Activated B cell treated with CpG ODN at 0.5 μM for 24 hours (primary cell): ENCODE data around the gene AKAP13. TPM values are rescaled to one million over a fixed set of nuclear protein-coding genes. Genes with fewer than 3 reads are reported as not detected.

ENCODE experiments used
- ATAC-seq: fragments of 200-7000 bp; cut with Tn5 transposase; one replicate; pipeline ENCODE4 v1.10.0; 2021; ENCODE audit warnings: low read depth, mild to moderate bottlenecking, moderate library complexity
- CTCF ChIA-PET: fragments of 350-600 bp; sonication (Branson Sonifier 250); formaldehyde crosslinking; loops from one replicate; lab custom pipeline; 2021; ENCODE audit warnings: antibody characterized with exemption; lab: Charles Lee
- POLR2A ChIA-PET: fragments of 350-600 bp; sonication (Branson Sonifier 250); formaldehyde crosslinking; loops from one replicate; lab custom pipeline; 2021; ENCODE audit warnings: antibody characterized with exemption; lab: Charles Lee
- DNase-seq: peaks from one replicate; pipeline ENCODE4 v3.0.0; 2022
- H3K27ac Mint-ChIP-seq: one replicate; pipeline ENCODE4 v1.8.0; 2020; ENCODE audit warnings: mixed read lengths
- H3K27me3 Mint-ChIP-seq: one replicate; pipeline ENCODE4 v1.8.0; 2021; ENCODE audit warnings: mixed read lengths
- H3K36me3 Mint-ChIP-seq: one replicate; pipeline ENCODE4 v1.8.0; 2021; ENCODE audit warnings: low read depth, mixed read lengths
- H3K4me1 Mint-ChIP-seq: one replicate; pipeline ENCODE4 v1.8.0; 2021; ENCODE audit warnings: mixed read lengths
- H3K4me3 Mint-ChIP-seq: one replicate; pipeline ENCODE4 v1.8.0; 2020; ENCODE audit warnings: mild to moderate bottlenecking, mixed read lengths
- H3K9me3 Mint-ChIP-seq: one replicate; pipeline ENCODE4 v1.8.0; 2020; ENCODE audit warnings: mixed read lengths
- CTCF ChIP-seq: fragments of 200-600 bp; IDR thresholded peaks from one replicate; pipeline ENCODE4 v1.8.0; 2022; ENCODE audit warnings: antibody characterized with exemption, mild to moderate bottlenecking
- intact Hi-C: fragments of 100-400 bp; cut with micrococcal nuclease; formaldehyde crosslinking; loops from one replicate; pipeline ENCODE4 v1.15.1; 2024
- total RNA-seq: library from RNA; stranded (reverse); gene quantifications from 2 replicates; pipeline ENCODE4 v1.2.3, GENCODE V29; 2022

AKAP13 gene
- total RNA-seq, 1 donor from 2014 or later = 290 TPM

- no peaks in the 10 kb centered on the region for H3K27me3 Mint-ChIP-seq
- no peaks in the 10 kb centered on the region for H3K9me3 Mint-ChIP-seq
- DNase-seq (no peak), ATAC-seq (no peak)
- TF ChIP-seq CTCF = no peak
- intact Hi-C loops = no loop called here
- ChIA-PET CTCF (interaction anchor here (1.6 kb wide), 1 partner anchor 14 kb away, joined by 5 read pairs; no protein-coding TSS in a partner anchor), POLR2A (no interaction called here)
- H3K4me1 Mint-ChIP-seq = peaks cover 74% of the 10 kb centered on the region
- no peak overlapping the region for H3K27ac Mint-ChIP-seq
- no peak overlapping the region for H3K4me3 Mint-ChIP-seq
- H3K36me3 Mint-ChIP-seq = peaks cover 21% of the 10 kb centered on the region
These were observed 116.8 kb downstream of the AKAP13 start for GRCh38 chr15:85497172-85497569.

GRCh38 chr15:85498471-85498870 is 118.1 kb downstream of the AKAP13 start:
- no peak for DNase-seq
- ChIA-PET CTCF (interaction anchor here (1.6 kb wide), 1 partner anchor 15 kb away, joined by 5 read pairs; no protein-coding TSS in a partner anchor), POLR2A (no interaction called here)
- H3K4me3 Mint-ChIP-seq = no peak overlapping the region
- intact Hi-C loops = no loop called here
- ATAC-seq = no peak
- H3K36me3 Mint-ChIP-seq = peaks cover 21% of the 10 kb centered on the region
- no peak for TF ChIP-seq CTCF
- no peaks in the 10 kb centered on the region for H3K9me3 Mint-ChIP-seq
- H3K4me1 Mint-ChIP-seq = peaks cover 70% of the 10 kb centered on the region
- H3K27ac Mint-ChIP-seq = no peak overlapping the region
- H3K27me3 Mint-ChIP-seq = no peaks in the 10 kb centered on the region

- Mint-ChIP-seq H3K36me3 (peaks cover 20% of the 10 kb centered on the region), H3K4me1 (peaks cover 69% of the 10 kb centered on the region), H3K27ac (no peak overlapping the region), H3K9me3 (no peaks in the 10 kb centered on the region), H3K4me3 (no peak overlapping the region), H3K27me3 (no peaks in the 10 kb centered on the region)
- intact Hi-C loops = no loop called here
- ChIA-PET POLR2A (no interaction called here), CTCF (interaction anchor here (1.1 kb wide), 1 partner anchor 203 kb away, joined by 7 read pairs; no protein-coding TSS in a partner anchor)
- no peak for TF ChIP-seq CTCF
- ATAC-seq = no peak
- DNase-seq = no peak
These were observed 119.0 kb downstream of the AKAP13 start for GRCh38 chr15:85499371-85499887.

- peaks cover 17% of the 10 kb centered on the region for H3K36me3 Mint-ChIP-seq
- H3K4me1 Mint-ChIP-seq = peaks cover 69% of the 10 kb centered on the region
- H3K9me3 Mint-ChIP-seq = no peaks in the 10 kb centered on the region
- intact Hi-C loops = no loop called here
- H3K4me3 Mint-ChIP-seq = no peak overlapping the region
- no peak for TF ChIP-seq CTCF
- ATAC-seq (no peak), DNase-seq (no peak)
- POLR2A ChIA-PET = no interaction called here
- no peaks in the 10 kb centered on the region for H3K27me3 Mint-ChIP-seq
- CTCF ChIA-PET = interaction anchor here (1.1 kb wide), 1 partner anchor 204 kb away, joined by 7 read pairs; no protein-coding TSS in a partner anchor
- peak overlapping the region; percentile 16 for H3K27ac Mint-ChIP-seq
These were observed 119.8 kb downstream of the AKAP13 start for GRCh38 chr15:85500060-85500708.

- ChIA-PET CTCF (no interaction called here), POLR2A (no interaction called here)
- Mint-ChIP-seq H3K9me3 (no peaks in the 10 kb centered on the region), H3K4me3 (no peak overlapping the region), H3K36me3 (peaks cover 12% of the 10 kb centered on the region), H3K27ac (no peak overlapping the region), H3K4me1 (peaks cover 65% of the 10 kb centered on the region), H3K27me3 (no peaks in the 10 kb centered on the region)
- TF ChIP-seq CTCF = no peak
- intact Hi-C loops = no loop called here
- DNase-seq (no peak), ATAC-seq (no peak)
These were observed 120.3 kb downstream of the AKAP13 start for GRCh38 chr15:85500729-85501128.
